Measurements from ENCODE around the gene SPIRE2.
"Not testable (repeated sequence)": the region's sequence is repeated elsewhere in the genome, so short reads cannot be mapped to it uniquely, and the experiment has no call there.

Gene SPIRE2

GRCh38 chr16:89828199-89828869 is at the start of gene SPIRE2:
SPIRE2 (plus strand) TSS chr16:89828475; CDS start chr16:89828551, 76 bp downstream.
- peak; percentile 93 for DNase-seq (ENCODE audit: low spot score)

GRCh38 chr16:89779231-89779908 is 48.9 kb upstream of the SPIRE2 start:
- DNase-seq (ENCODE audit: low spot score), result no peak

- no peak for DNase-seq (ENCODE audit: low spot score)
Measured at GRCh38 chr16:89779909-89780305, 48.4 kb upstream of the SPIRE2 start.

- no peak for DNase-seq (ENCODE audit: low spot score)
Measured at GRCh38 chr16:89782489-89782888, 45.8 kb upstream of the SPIRE2 start.

- DNase-seq (ENCODE audit: low spot score), result not testable (repeated sequence)
Measured at GRCh38 chr16:89783952-89784351, 44.3 kb upstream of the SPIRE2 start.

GRCh38 chr16:89784406-89784805 is 43.9 kb upstream of the SPIRE2 start:
- no peak for DNase-seq (ENCODE audit: low spot score)

GRCh38 chr16:89785523-89786155 is 42.6 kb upstream of the SPIRE2 start:
- no peak for DNase-seq (ENCODE audit: low spot score)

GRCh38 chr16:89786474-89787364 is 41.6 kb upstream of the SPIRE2 start:
- no peak for DNase-seq (ENCODE audit: low spot score)

GRCh38 chr16:89787365-89787805 is 40.9 kb upstream of the SPIRE2 start:
- DNase-seq (ENCODE audit: low spot score), result no peak

- DNase-seq (ENCODE audit: low spot score), result no peak
Measured at GRCh38 chr16:89791278-89791995, 36.8 kb upstream of the SPIRE2 start.

- not testable (repeated sequence) for DNase-seq (ENCODE audit: low spot score)
Measured at GRCh38 chr16:89793092-89793491, 35.2 kb upstream of the SPIRE2 start.

- DNase-seq (ENCODE audit: low spot score), result no peak
Measured at GRCh38 chr16:89793955-89794354, 34.3 kb upstream of the SPIRE2 start.

GRCh38 chr16:89795676-89796075 is 32.6 kb upstream of the SPIRE2 start:
- no peak for DNase-seq (ENCODE audit: low spot score)

- no peak for DNase-seq (ENCODE audit: low spot score)
Measured at GRCh38 chr16:89796104-89796503, 32.2 kb upstream of the SPIRE2 start.

- no peak for DNase-seq (ENCODE audit: low spot score)
Measured at GRCh38 chr16:89798126-89798525, 30.1 kb upstream of the SPIRE2 start.

- no peak for DNase-seq (ENCODE audit: low spot score)
Measured at GRCh38 chr16:89798832-89799370, 29.4 kb upstream of the SPIRE2 start.

- no peak for DNase-seq (ENCODE audit: low spot score)
Measured at GRCh38 chr16:89801800-89802199, 26.5 kb upstream of the SPIRE2 start.

- DNase-seq (ENCODE audit: low spot score), result peak; percentile 42
Measured at GRCh38 chr16:89805136-89805905, 23.0 kb upstream of the SPIRE2 start.

- not testable (repeated sequence) for DNase-seq (ENCODE audit: low spot score)
Measured at GRCh38 chr16:89806589-89807193, 21.6 kb upstream of the SPIRE2 start.

- DNase-seq (ENCODE audit: low spot score), result no peak
Measured at GRCh38 chr16:89808475-89808874, 19.8 kb upstream of the SPIRE2 start.
